ENCODE measurements around the gene SACS.
"Not testable (repeated sequence)": the region's sequence is repeated elsewhere in the genome, so short reads cannot be mapped to it uniquely, and the experiment has no call there.

The SACS gene

GRCh38 chr13:23453132-23453531 is 19.6 kb upstream of the SACS start:
- no peak for DNase-seq

DNA sequence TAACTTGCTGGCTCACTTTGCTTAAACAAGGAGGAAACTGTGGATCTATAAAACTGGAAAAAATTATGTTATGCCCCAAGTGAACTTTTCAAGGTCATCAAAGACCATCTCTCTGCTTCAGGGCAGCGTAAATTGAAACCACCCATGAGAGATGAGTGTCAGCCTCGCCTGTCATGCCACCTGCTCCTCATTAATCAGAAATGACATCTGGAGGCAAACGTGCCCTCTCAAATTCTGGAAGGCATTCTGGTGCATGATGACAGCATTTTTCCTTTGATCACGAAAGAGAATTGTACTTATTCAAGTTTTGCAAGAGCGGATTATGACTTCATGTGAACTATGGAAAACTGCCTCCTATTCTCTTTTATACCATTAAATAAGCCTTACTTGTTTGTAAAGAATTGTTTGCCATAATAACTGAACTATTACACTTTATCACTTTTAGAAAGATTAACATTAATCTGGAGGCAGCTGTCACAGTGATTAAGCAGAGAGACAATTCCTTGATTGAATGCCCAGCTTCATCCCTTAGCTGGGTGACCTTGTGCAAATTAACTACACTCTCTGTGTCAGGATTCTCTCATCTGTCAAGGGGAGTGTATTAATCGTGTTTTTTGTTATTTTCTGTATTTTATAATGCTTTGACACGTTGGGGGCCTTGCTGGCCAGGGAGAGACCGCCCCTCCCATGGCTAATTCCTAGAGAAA is 17.0 kb upstream of the SACS start:
- no peak for DNase-seq

DNA sequence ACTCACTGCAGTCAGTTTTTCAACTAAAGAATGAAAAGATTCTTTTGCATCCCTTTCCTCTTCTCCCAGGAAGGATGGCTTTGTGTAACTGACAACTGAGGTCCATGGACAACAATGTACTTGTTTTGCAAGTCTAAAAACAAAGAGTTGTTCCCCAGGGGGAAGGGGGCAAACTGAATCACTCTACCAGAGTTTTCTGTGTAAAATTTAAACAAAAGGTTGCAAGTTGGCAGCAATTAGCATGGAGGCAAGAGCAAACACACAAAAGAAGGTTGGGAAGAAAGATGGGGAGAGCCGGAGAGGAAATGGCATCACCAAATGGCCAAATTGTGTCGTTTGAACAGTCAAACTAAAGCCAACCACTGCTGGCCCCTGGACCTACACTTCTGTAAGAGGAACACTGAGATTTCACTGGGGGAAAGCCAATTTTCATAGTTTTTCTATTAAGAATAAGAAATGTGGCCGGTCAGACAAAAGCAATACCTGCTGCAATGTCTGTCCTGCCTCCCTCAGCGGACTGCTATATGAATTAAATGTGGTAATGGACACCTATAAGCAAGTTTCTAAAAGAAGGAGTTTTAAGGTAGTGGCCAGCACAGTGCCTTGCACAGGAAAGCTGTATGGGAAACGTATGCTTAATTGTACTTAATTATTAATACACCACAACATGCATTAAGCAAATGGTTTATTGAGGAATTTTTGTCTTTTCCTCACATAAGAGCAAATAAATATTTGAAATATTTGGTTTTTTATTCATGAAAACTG is 16.1 kb upstream of the SACS start:
- DNase-seq = no peak

DNA sequence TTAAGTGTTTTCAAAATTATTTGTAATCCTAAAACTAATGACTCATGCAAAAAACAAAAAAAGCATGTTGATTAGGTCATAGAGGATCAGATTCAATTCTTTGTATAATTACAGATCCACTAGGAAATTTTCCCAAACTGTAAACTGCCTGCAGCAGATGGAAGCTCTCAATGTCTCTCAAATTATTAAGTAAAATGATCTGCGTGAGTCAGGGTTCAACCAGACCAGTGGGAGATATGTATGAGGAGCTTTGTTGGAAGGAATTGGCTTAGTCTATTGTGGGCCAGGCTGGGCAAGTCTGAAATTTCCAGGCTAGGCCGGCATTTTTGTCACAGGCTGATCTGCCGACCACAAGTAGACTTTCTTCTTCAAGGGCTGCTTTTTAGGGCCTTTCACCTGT is 14.4 kb upstream of the SACS start:
- no peak for DNase-seq

DNA sequence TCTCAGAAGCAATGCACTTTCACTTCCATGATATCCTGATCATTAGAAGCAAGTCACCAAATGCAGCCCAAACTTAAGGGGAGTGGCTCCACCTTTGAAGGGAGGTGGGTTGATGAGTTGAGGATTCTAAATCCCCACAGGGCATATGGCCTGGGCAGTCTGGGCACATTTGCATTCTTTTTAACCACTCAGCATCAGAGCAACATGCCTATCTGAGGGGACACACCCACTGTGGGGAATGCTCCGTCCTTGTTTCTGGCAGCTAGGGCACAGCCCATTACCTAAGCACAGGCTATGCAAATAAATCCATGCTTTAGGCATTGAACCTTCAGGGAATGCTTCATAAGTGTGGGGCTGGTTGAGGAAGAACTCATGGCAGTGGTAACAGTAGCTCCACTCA is 12.3 kb upstream of the SACS start:
- no peak for DNase-seq

DNA sequence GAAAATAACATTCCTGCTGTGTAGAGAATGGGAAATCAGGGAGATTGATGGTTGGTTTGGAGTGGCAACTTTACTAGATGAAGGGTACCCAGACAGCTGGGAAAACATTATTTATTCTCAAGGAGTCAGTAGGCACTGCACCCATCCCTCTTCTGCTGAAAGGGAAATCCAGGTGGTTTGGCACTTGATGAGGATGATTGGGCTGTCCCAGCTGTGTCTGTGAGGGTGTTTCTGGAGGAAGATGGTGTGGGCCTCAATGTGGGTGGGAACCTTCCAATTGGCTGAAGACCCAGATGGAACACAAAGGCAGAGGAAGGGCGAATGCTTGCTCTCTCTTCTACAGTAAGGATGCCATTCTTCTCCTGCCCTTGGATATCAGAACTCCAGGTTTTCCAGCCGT is 10.4 kb upstream of the SACS start:
- no peak for DNase-seq

- DNase-seq = no peak
Observed at GRCh38 chr13:23443110-23443509, 9.6 kb upstream of the SACS start.

GRCh38 chr13:23440821-23441618 is 7.5 kb upstream of the SACS start:
- DNase-seq = no peak

GRCh38 chr13:23440324-23440723 is 6.8 kb upstream of the SACS start:
- not testable (repeated sequence) for DNase-seq

GRCh38 chr13:23437916-23438315 is 4.4 kb upstream of the SACS start:
- DNase-seq = no peak

DNA sequence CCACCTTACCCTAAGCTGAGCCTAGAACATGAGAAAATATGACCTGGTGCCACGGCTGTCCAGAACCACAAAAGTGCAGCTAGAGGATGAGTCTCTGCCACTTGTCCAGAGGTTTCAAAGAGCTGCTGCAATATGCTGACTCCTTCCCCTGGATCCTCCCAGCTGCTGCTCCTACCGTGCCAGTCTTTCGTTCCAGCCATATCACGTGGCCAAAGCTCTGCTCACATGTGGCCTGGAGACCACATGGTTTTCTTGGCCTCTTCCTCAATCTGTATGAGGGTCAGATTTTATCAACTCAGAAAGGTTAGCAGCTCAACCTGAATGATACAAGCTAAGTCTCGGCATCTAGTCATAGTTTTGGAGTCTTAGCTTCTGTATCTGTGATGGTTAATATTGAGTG is 3.2 kb upstream of the SACS start:
- no peak for DNase-seq

- no peak for DNase-seq
Observed at GRCh38 chr13:23434491-23434890, 989 bp upstream of the SACS start.

DNA sequence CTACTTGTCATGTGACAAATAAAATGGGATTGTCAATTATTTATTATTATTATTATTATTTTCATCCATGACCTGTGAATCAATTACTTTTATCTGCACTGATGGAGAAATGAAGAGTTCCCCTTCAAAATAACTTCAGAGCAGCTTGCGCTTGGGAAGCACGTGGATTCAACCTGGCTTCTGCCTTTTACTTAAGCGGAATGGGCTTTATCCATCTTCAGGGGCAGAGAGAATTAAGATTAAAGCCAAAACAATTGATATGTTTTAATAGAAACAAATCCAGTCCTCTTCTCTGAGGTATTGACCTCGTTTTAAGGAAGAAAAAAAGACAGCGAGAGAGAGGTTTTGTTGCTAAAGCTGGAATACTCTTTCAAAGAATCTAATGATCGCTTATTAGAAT is 876 bp downstream of the SACS start:
- no peak for DNase-seq

GRCh38 chr13:23430664-23431063 is 2.8 kb downstream of the SACS start:
- no peak for DNase-seq

- no peak for DNase-seq
Observed at GRCh38 chr13:23427881-23428528, 5.5 kb downstream of the SACS start.

GRCh38 chr13:23427342-23427843 is 6.1 kb downstream of the SACS start:
- DNase-seq = no peak

GRCh38 chr13:23421596-23421995 is 11.9 kb downstream of the SACS start:
- no peak for DNase-seq

DNA sequence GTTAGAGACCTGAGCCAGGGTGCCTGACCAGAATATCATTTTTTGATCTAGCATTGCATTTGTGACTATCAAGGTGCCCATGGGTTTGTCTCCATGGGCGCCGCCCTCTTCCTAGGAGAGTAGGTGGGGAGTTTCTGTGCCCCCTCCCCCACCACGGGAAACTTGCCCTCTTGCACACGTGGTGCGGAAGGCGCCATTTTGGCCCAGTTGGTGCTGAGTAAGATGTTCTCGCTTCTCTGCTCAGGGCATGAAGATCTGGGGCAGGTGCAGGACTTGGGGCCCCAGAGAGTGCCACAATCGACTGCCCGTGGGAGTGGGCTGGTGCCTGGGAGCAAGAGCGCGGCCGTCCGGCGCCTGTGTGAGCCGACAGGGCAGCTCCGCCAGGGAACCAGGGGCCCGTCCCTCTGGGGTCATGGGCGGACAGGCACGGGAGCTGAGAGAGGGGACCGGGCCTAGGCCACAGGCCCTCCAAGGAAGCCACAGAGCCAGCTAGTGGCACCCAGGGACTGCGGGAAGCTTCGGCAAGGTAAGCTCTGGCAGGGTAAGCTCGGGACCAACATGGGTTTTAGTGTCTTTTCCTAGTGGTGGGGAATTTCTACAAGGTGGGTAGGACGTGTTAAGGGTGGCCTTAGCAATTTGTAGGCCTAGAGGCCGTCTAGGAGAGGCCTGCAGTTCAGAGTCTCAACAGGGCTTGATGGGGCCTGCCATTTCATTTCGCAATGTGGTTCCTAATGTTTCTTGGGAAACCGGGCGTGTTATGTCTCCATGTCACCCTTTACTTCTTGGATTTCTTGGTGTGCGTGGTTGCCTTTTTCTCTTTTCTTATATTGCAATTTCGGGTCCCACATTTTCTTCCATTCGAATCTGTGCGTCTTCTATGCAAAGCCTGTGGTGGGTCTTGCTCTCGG is 14.5 kb downstream of the SACS start:
- no peak for DNase-seq

- DNase-seq = no peak
Observed at GRCh38 chr13:23414682-23415081, 18.8 kb downstream of the SACS start.

- DNase-seq = peak; percentile 50
Observed at GRCh38 chr13:23411706-23412105, 21.8 kb downstream of the SACS start.

- peak; percentile 2 for DNase-seq
Observed at GRCh38 chr13:23411220-23411619, 22.3 kb downstream of the SACS start.

GRCh38 chr13:23408026-23408425 is 25.5 kb downstream of the SACS start:
- no peak for DNase-seq
